GM18517 (cell line): ENCODE data around the gene PTX4.
"Not testable (repeated sequence)": the region's sequence is repeated elsewhere in the genome, so short reads cannot be mapped to it uniquely, and the experiment has no call there.

Experiments
- ATAC-seq: cut with Tn5 transposase; IDR thresholded peaks from one replicate; pipeline ENCODE4 v1.9.1; 2021; ENCODE audit warnings: mild to moderate bottlenecking, moderate library complexity; ENCODE audit not compliant: unreplicated experiment

The PTX4 gene

DNA sequence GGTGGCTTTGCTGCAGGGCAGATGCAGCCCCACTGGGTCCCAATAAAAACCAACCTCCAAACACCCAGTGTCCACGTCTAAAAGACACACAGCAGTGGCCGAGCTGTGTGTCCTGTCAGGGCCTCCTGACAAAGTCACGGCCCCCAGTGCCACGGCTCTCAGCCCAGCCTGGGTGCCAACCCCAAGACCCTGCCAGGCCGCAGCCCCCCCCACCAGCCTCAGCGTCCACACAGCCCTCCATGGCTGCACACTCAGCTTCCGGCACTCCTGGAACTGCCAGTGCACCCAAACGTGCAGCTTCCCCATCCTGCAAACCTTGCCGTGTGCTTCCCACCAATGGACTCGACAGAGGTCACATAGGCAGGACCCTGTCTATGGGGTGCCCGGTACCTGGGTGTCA lies 40.8 kb downstream of the PTX4 start:
- no peak for ATAC-seq

DNA sequence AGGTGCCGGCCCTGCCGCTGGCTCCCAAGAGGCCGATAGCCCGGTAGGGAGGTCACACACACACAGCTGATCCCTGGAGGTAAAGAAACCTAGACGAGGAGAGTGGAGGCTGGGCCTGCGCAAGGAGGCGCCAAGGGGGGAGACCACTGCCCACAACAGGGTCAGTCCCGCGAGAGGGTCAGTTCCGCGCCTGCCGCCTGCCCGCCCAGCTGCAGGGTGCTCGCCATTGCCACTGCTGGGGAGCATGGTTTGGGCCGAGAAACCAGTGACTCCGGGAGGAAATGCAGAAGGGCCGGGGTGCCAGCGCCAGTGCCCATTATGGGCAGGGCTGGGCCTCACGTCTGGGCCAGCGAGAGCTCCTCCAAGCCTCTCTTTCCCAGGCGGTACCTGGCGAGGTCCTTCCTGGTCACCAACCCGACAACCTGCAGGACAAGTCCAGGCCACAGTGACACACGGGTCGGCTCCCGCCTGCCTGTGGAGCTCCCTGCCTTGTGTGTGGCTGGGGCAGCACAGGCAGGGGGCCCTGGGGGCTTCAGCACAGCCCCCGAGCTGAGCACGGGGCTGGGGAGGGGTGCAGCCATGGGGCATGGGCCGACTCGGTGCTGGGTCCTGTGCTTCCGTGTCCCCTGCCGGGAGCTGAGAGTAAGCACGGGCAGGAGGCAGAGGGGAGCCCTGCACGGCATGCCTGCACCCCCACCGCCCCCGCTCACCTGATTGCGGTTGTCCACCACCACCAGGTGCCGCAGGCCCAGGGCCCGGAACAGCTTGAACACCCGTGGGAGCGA lies 42.3 kb downstream of the PTX4 start:
- ATAC-seq: no peak

DNA sequence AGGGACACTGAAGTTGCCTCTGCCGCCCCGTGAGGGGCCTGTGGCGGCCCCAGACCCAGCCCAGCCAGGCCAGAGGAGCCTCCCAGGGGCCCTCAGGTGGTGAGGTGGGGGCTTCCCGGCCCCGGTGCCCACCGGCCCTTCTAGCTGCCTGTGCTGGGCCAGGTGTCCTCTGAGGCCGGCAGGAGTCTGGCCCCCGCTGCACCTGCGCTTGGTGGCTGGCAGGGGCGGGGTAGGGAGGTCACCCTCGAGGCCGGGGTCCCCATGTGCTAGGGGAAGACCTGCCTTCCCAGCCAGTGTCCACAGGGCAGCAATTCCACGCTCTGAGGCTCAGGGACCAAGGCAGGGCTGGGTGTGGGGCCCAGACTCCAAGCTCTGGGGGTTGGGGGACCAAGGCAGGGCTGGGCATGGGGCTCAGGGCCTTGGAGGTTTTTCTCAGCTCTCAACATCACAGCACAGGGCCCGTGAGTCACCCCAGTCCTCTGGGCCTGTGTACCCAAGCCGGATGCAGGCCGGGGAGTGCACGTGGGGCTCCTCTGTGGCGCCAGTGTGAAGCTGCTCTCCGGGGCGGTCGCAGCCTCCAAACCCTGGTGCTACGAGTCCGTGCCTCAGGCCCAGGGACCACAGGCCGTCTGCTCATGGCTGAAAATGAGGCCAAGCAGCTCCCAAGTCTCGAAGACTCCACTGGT lies 43.1 kb downstream of the PTX4 start:
- no peak for ATAC-seq

DNA sequence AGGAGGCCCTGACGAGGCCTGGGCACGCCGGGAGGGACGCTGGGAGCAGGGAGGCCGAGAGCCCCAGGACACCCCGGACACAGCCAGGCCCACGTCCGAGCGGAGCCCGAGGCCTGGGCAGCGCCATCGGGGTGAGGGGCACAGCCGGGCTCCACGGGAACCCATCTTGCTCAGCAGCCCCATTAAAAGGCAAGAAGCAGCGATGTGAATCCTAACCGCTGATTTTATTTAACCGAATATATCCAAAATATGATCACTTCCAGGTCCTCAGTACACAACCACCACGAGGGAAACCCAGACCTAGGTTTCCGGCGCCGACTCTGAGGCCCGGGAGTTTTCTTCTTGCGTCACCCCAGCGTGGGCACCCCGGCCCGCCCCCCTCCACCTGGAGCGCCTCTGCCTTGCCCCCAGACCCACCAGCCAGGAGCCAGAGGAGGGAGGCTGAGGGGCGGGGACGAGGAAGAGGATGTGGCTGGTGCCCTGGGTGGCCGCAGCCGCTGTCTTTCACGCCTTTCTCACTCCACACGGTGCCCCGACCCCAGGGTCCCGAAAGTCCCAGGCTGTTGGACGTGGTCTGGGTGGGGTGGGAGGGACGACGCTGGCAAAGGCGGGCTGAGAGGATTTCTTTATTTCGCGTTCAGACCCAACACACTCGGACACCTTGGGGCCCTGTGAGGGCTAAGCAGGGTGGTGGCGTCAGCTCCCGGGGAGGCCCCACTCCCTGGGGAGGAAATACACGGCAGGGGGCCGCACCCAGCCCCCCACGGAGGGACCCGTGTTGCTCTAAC lies 43.8 kb downstream of the PTX4 start:
- no peak for ATAC-seq

DNA sequence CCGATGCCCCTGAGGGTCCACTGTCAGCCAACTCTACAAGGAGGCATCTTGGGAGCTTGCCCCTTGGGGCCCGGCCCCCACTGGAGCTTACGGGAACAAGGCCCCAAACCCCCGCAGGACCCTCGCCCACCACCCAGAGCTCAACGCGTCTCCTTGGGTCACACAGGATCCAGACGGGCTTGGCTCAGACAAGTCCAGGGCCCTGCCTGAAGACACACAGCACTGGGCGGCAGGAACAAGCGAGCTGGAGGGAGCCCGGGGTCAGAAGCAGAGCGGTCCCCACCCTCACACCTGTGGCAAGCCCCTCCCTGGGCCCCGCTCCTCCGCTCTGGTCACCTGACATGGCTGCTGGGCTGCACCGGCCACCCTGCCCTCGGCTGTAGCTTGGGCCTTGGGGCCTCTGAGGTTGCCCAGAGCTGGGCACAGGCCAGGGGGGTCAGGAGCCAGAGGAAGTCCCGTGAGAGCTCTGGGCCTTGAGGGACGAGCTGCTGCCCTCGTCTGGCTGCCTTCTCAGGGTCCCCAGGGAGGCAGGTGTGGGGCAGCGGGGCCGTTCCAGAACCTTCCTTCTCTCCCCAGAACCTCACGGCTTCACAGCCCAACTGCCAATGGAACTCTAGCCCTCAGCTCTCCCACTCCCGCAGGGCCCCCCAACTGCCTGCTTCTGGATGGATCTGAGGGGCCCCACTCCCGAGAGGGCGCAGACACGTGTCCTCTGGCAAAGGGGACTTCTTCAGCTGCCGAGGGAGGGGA lies 44.6 kb downstream of the PTX4 start, which contains the start of gene CCDC154:
TSS of gene CCDC154 (minus strand) at position 577 of the 750 bp plus-strand sequence. CDS start at position 343, 234 bp downstream.
- ATAC-seq: no peak

DNA sequence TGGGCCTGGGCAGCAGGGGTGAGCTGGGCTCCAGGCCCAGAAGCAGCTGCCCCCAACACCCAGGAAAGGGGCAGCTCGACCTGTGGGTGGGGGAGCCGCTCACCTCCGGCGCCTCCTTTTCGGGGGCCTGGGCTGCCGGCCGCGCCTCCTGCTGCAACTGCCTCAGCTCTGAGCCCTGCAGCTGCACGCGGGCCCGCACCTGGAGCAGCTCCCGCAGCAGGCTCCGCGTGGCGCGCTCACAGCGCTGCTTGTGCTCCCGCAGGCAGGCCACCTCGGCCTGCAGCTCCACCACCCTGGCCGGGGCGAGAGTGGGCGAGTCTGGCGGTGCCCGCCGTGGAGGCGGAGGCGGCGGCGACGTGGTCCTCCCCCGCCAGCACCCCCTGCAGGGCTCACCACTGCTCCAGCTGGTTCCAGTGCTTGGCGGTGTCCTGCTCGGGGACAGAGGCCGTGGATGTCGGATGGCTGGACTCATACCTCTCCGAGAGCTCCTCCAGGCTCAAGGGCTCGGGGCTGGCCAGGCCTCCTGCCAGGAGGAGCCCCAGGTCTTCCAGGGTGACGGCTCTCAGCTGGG lies 45.3 kb downstream of the PTX4 start:
- ATAC-seq: no peak

DNA sequence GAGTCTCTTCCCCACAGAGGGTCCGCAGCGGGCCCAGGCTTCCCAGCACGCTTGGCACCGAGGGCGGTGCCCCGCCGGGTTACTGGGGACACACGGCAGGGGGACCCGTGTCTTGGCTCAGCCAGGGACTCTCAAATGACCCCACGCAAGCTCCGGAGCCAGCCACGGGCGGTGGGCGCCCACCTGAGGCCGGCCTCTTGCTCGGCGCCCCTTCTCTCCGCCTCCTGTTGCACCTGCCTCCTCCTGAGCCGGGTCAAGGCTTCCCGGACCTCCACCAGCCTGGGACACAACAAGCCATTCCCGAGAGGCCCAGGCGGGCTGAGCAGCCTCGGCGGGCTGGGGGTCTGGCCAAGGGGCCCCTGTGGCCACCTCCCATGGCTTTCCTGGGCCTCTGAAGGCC lies 46.0 kb downstream of the PTX4 start:
- no peak for ATAC-seq

DNA sequence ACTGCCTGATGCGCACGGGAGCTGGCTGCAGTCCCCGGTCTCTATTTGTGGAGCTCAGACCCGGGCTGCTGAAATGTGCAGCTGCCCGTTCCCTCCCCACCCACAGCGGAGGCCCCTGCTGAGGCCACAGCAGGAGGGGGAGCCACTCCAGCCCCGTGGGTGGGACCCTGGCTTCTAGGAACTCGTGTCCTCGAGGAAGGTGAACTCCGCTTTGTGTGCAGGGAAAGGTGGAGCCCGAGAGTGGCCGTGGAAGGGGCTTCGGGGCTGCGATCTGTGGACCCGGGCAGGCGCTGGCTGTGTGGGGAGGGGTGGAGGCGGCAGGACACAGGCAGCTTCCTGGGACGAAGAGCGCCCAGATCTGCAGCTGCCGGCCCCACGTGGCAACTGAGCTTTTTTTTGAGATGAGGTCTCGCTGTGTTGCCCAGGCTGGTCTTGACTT lies 47.3 kb downstream of the PTX4 start:
- ATAC-seq: no peak

DNA sequence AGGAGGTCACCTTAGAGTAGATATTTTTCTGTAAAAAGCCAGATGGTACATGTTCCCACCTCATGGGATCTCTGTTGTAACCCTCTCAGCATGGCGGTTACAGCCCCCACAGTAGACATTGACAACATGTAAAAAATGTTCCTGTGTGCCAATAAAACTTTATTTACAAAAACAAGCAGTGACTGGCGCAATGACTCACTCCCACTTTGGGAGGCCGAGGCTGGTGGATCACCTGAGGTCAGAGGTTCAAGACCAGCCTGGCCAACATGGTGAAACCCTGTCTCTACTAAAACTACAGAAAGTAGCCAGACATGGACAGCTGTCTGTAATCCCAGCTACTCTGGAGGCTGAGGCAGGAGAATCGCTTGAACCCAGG lies 49.1 kb downstream of the PTX4 start:
- not testable (repeated sequence) for ATAC-seq

DNA sequence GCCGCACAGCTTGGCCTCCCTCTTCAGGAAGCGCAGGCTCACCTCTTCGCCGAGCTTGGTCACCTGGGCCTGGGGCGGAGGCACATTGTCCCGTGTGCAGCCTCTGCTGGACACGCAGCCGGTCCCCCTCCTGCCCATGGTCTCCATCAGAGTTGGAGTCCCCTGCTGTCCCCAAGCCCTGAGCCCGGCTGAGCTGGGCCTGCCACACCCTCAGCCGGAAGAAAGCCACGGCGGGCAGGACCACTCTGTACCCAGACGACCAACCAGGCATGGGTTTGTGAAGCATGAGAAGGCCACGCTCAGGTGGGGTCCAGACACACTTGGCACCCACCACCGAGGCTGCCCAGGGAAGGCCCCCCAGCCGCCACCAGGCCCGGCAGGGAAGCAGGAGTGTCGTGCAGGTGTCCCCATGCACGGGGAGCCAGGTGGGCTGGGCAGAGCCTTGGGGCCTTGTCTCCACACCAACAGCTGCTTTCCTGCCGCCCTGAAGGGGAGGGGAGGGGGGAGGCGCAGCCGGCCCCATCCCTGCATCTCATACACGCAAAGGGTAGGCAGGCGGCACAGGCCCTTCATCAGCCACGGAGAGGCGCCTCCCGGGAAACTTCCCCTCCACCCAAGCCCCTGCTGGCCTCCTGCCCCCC lies 49.6 kb downstream of the PTX4 start:
- no peak for ATAC-seq

DNA sequence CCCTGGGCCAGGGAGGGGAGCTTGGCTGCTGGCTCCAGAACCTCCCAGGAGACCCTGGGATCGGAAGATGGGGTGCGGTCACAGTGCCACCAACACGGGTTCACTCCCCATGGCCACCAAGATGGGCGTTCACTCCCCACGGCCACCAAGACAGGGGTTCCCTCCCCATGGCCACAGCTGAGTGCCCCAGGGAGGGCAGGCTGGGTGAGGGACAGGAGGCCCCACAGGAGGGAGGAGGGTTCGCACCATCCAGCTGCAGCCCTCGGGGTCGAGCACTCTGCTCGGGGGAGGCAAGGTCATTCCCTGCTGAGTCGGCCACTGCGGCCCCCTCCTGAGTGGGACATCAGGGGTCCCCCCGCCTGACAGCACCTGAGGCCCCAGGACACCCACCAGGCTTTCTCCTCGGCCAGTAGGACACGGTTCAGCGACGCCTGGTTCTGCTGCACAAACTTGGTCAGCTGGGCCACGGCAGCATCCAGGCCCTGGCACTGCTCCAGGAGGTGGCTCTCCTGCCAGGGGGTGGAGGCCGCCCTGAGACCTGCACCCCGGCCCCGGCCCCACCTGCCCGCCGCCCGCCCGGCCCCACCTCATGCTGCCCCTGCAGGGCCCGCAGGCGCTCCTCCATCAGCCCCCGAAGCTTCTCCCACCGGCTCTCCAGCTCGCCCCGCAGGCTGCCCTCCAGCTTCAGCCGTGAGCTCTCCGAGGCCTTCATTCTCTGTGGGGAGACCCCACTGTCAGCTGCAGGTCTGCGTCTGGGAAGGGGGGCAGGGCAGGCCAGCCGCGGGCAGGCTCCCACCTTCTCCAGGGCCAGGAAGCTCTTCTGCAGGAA lies 50.3 kb downstream of the PTX4 start:
- no peak for ATAC-seq

DNA sequence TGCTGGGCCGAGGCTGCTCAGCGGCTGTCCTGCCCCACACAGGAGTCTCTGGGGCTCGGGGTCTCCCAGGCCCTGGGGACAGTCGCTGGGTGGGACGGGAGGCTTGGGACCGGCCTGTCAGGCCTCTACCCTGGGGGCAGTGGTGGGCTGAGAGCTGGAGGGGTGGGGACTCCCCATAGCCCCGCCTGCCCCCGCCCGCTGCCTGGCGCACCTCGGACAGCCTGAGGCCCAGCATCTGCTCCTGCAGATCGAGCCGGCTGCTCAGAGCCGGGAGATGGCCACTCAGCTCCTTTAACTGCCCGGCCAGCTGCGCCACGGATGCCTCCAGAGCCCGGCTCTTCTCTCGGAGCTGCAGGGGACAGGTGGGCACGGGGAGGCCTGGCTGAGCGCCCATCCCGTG lies 51.1 kb downstream of the PTX4 start:
- no peak for ATAC-seq

DNA sequence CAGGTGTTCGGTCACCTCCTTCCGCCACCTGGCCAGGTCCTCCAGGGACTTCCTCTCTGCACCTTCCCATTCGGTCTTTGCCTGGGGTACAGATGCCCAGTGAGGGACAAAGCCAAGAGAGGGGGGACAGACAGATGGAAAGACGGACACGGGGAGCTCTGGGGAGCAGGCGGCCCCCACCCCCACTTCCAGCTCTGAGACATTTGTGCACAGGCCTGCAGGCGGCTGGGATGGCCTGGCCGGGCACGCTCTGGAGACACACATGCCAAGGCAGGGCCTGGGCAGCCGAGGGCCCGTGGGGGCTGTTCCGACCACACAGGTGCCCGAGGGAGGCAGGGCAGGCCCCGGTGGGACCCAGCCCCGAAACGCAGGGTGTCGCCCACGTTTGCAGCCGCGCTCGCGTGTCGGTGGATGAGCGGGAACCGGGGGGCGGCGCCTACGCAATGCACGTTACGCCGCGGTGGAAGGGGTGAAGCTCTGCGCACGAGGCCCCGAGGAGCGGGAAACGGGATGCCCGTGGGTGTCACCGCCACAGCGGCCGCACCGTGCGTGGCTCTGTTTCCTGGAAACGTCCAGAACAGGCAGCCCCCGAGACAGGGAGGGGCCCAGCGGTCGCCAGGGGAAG lies 51.9 kb downstream of the PTX4 start:
- no peak for ATAC-seq

DNA sequence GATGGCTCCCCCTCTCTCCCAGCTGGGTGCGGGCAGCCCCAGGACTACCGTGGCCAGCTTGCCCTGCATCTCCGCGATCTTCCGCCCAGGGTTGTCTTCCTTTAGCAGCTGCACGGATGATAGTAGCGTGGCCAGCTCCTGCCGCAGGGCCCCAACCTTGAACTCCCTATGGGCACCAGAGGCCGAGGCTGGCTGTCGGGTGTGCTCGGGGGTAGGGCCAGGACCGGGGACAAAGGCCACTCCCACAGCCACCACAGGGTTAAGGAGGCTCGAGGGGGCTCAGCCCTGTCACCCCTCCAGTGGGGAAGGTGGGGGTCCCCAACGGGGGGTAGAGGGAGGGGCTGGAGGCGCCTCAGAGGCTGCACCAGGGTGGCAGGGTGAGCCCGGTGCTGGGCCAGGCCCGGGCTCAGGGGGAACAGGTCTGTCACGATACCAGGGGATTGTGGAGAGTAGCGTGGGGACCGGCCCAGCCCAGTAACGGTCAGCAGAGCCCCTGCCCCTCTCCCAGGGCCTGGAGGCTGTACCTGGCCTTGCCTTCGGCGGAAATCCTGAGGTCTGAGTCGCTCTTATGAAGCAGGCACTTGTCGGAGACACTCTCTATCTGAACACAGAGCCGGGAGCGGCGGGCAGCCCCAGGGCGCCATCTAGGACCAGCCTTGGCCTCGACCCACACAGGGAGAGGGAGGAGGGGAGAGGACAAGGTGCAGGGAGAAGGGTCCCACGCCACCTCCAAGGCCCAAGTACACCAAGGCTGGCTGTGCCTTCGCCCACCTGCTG lies 52.6 kb downstream of the PTX4 start:
- ATAC-seq: no peak
